HEK293 (cell line): ENCODE results near the gene VCL.

Experiments used
- FEZF1 ChIP-seq: fragments of 450-650 bp; formaldehyde crosslinking; IDR thresholded peaks from 2 replicates; pipeline ENCODE4 v1.5.1; 2016; ENCODE audit warnings: missing biosample characterization, missing genetic modification characterization
- IKZF3 ChIP-seq: fragments of 450-650 bp; IDR thresholded peaks from 2 replicates; pipeline ENCODE4 v1.5.0; 2018; ENCODE audit warnings: missing biosample characterization, mild to moderate bottlenecking, missing genetic modification characterization, moderate library complexity
- INSM2 ChIP-seq: fragments of 450-650 bp; formaldehyde crosslinking; IDR thresholded peaks from 2 replicates; pipeline ENCODE4 v1.5.1; 2016; ENCODE audit warnings: missing biosample characterization, missing genetic modification characterization
- OSR2 ChIP-seq: fragments of 450-650 bp; formaldehyde crosslinking; IDR thresholded peaks from 2 replicates; pipeline ENCODE4 v1.5.1; 2016; ENCODE audit warnings: missing biosample characterization, missing genetic modification characterization
- PRDM1 ChIP-seq: fragments of 450-650 bp; formaldehyde crosslinking; IDR thresholded peaks from 2 replicates; pipeline ENCODE4; 2016; ENCODE audit warnings: missing biosample characterization, missing genetic modification characterization
- PRDM10 ChIP-seq: fragments of 450-650 bp; formaldehyde crosslinking; IDR thresholded peaks from 2 replicates; pipeline ENCODE4 v1.5.1; 2016; ENCODE audit warnings: missing biosample characterization, missing genetic modification characterization
- TRIM28 ChIP-seq: IDR thresholded peaks from 2 replicates; pipeline ENCODE4 v1.6.1; 2011; ENCODE audit warnings: low read length, control low read depth, borderline replicate concordance
- ZFP3 ChIP-seq: fragments of 450-650 bp; formaldehyde crosslinking; IDR thresholded peaks from 2 replicates; pipeline ENCODE4 v1.5.1; 2016; ENCODE audit warnings: low read depth, missing biosample characterization, missing genetic modification characterization
- ZNF10 ChIP-seq: fragments of 450-650 bp; formaldehyde crosslinking; IDR thresholded peaks from 2 replicates; pipeline ENCODE4 v1.5.1; 2017; ENCODE audit warnings: missing biosample characterization, missing genetic modification characterization
- ZNF2 ChIP-seq: fragments of 450-650 bp; formaldehyde crosslinking; IDR thresholded peaks from 2 replicates; pipeline ENCODE4 v1.5.1; 2016; ENCODE audit warnings: missing biosample characterization, missing genetic modification characterization
- ZNF366 ChIP-seq: fragments of 450-650 bp; formaldehyde crosslinking; conservative IDR thresholded peaks from 2 replicates; pipeline ENCODE4 v1.5.1; 2016; ENCODE audit warnings: missing biosample characterization, missing genetic modification characterization
- ZNF423 ChIP-seq: fragments of 450-650 bp; formaldehyde crosslinking; IDR thresholded peaks from 2 replicates; pipeline ENCODE4 v1.5.1; 2016; ENCODE audit warnings: missing biosample characterization, missing genetic modification characterization
- ZNF488 ChIP-seq: fragments of 450-650 bp; formaldehyde crosslinking; IDR thresholded peaks from 2 replicates; pipeline ENCODE4 v1.5.1; 2016; ENCODE audit warnings: missing biosample characterization, missing genetic modification characterization
- ZNF610 ChIP-seq: fragments of 450-650 bp; formaldehyde crosslinking; IDR thresholded peaks from 2 replicates; pipeline ENCODE4 v1.5.1; 2016; ENCODE audit warnings: missing biosample characterization, missing genetic modification characterization, borderline replicate concordance
- ZNF843 ChIP-seq: fragments of 450-650 bp; formaldehyde crosslinking; IDR thresholded peaks from 2 replicates; pipeline ENCODE4 v1.5.1; 2016; ENCODE audit warnings: missing biosample characterization, missing genetic modification characterization
- ZSCAN30 ChIP-seq: fragments of 450-650 bp; IDR thresholded peaks from 2 replicates; pipeline ENCODE4 v1.5.1; 2018; ENCODE audit warnings: missing biosample characterization, mild to moderate bottlenecking, missing genetic modification characterization, moderate library complexity
- ZXDB ChIP-seq: fragments of 450-650 bp; formaldehyde crosslinking; IDR thresholded peaks from 2 replicates; pipeline ENCODE4 v1.5.1; 2016; ENCODE audit warnings: missing biosample characterization, missing genetic modification characterization
- TF ChIP-seq, protein P1 (sequence below): fragments of 450-650 bp; formaldehyde crosslinking; conservative IDR thresholded peaks from 2 replicates; pipeline ENCODE4 v1.5.1; 2016; ENCODE audit warnings: low read depth, missing biosample characterization, missing genetic modification characterization
- TF ChIP-seq, protein P2 (sequence below): fragments of 450-650 bp; formaldehyde crosslinking; IDR thresholded peaks from 2 replicates; pipeline ENCODE4 v1.5.1; 2017; ENCODE audit warnings: missing biosample characterization, missing genetic modification characterization

The VCL gene

DNA sequence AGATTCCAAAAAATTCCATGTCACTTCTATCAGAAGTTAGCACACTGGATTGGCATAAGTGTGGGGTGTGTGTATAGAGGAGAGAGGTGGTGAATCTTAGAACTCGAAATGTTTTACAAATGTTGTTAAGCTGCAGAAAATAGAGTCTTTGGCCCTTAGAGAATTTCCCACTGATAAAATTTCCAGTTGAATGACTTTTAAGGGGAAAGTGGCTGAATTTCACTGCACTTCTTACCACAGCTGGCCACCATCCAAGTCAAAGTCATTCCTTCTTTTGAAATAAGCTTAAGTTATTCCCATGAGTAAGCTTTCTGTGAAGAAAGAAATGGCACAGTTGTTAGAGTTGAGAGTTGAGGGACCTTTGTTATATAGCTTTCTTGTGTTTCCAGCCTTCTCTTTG is 13.9 kb downstream of the VCL start (continued):
- TF ChIP-seq, protein P1, sequence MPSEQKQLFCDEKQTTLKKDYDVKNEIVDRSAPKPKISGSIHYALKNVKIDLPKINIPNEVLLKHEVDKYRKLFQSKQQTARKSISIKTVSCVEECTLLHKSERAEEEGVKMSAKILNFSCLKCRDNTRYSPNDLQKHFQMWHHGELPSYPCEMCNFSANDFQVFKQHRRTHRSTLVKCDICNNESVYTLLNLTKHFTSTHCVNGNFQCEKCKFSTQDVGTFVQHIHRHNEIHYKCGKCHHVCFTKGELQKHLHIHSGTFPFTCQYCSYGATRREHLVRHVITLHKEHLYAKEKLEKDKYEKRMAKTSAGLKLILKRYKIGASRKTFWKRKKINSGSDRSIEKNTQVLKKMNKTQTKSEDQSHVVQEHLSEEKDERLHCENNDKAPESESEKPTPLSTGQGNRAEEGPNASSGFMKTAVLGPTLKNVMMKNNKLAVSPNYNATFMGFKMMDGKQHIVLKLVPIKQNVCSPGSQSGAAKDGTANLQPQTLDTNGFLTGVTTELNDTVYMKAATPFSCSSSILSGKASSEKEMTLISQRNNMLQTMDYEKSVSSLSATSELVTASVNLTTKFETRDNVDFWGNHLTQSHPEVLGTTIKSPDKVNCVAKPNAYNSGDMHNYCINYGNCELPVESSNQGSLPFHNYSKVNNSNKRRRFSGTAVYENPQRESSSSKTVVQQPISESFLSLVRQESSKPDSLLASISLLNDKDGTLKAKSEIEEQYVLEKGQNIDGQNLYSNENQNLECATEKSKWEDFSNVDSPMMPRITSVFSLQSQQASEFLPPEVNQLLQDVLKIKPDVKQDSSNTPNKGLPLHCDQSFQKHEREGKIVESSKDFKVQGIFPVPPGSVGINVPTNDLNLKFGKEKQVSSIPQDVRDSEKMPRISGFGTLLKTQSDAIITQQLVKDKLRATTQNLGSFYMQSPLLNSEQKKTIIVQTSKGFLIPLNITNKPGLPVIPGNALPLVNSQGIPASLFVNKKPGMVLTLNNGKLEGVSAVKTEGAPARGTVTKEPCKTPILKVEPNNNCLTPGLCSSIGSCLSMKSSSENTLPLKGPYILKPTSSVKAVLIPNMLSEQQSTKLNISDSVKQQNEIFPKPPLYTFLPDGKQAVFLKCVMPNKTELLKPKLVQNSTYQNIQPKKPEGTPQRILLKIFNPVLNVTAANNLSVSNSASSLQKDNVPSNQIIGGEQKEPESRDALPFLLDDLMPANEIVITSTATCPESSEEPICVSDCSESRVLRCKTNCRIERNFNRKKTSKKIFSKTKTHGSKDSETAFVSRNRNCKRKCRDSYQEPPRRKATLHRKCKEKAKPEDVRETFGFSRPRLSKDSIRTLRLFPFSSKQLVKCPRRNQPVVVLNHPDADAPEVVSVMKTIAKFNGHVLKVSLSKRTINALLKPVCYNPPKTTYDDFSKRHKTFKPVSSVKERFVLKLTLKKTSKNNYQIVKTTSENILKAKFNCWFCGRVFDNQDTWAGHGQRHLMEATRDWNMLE (tag by site-specific recombination), result no peak
- TF ChIP-seq ZSCAN30, result peak; percentile 70; the same call in 1 of the 2 replicates
- TF ChIP-seq FEZF1 (tag by site-specific recombination), result peak; percentile 64
- TF ChIP-seq ZNF843 (tag by site-specific recombination), result 0 out of 2 replicates have a peak, but pooled peaks have one; percentile 42
- TF ChIP-seq ZFP3 (tag by site-specific recombination), result no peak
- no peak for TF ChIP-seq ZNF366 (tag by site-specific recombination)
- TF ChIP-seq, protein P2, sequence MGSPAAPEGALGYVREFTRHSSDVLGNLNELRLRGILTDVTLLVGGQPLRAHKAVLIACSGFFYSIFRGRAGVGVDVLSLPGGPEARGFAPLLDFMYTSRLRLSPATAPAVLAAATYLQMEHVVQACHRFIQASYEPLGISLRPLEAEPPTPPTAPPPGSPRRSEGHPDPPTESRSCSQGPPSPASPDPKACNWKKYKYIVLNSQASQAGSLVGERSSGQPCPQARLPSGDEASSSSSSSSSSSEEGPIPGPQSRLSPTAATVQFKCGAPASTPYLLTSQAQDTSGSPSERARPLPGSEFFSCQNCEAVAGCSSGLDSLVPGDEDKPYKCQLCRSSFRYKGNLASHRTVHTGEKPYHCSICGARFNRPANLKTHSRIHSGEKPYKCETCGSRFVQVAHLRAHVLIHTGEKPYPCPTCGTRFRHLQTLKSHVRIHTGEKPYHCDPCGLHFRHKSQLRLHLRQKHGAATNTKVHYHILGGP, result no peak
- TF ChIP-seq INSM2 (tag by site-specific recombination), result no peak
- no peak for TF ChIP-seq ZNF2 (tag by site-specific recombination)
- peak; percentile 77 for TF ChIP-seq PRDM1 (tag by site-specific recombination)
- no peak for TF ChIP-seq ZNF488 (tag by site-specific recombination)
- peak; percentile 55; the same call in 1 of the 2 replicates for TF ChIP-seq ZNF10 (tag by site-specific recombination)
- 0 out of 2 replicates have a peak, but pooled peaks have one; percentile 30 for TF ChIP-seq ZNF610 (tag by site-specific recombination)
- peak; percentile 62 for TF ChIP-seq ZXDB (tag by site-specific recombination)
- TF ChIP-seq IKZF3 (tag by site-specific recombination), result peak; percentile 71
- peak; percentile 31; the same call in 1 of the 2 replicates for TF ChIP-seq ZNF423 (tag by site-specific recombination)
- TF ChIP-seq OSR2, result peak; percentile 46; the same call in 1 of the 2 replicates
- TF ChIP-seq TRIM28, result peak; percentile 33; the same call in 1 of the 2 replicates
- 0 out of 2 replicates have a peak, but pooled peaks have one; percentile 12 for TF ChIP-seq PRDM10 (tag by site-specific recombination)
